GM10248 (cell line): Measurements from ENCODE around the gene CCDC144A.
"Not testable (repeated sequence)": the region's sequence is repeated elsewhere in the genome, so short reads cannot be mapped to it uniquely, and the experiment has no call there.

ENCODE experiments used
- CTCF ChIA-PET: fragments of 300-600 bp; sonication (Branson Sonifier 250); formaldehyde crosslinking; extraction: SDS; loops from one replicate; lab custom pipeline; 2021; ENCODE audit warnings: antibody characterized with exemption; lab: Yijun Ruan, JAX
- POLR2A ChIA-PET: fragments of 350-650 bp; sonication (Branson Sonifier 250); formaldehyde crosslinking; extraction: SDS; loops from one replicate; lab custom pipeline; 2020; ENCODE audit warnings: antibody characterized with exemption; lab: Yijun Ruan, JAX
- DNase-seq: peaks from one replicate; pipeline ENCODE4 v3.0.0; 2012; ENCODE audit errors: extremely low spot score
- CTCF ChIP-seq: IDR thresholded peaks from 2 replicates; pipeline ENCODE4 v1.5.1; 2012; ENCODE audit warnings: mild to moderate bottlenecking, low read depth; ENCODE audit errors: extremely low read depth, missing control alignments, control extremely low read depth

Gene CCDC144A

GRCh38 chr17:16820979-16821543, 131.0 kb downstream of the CCDC144A start:
- CTCF ChIA-PET, result no interaction called here
- DNase-seq, result no peak
- no peak for TF ChIP-seq CTCF
- POLR2A ChIA-PET, result no interaction called here

- POLR2A ChIA-PET, CTCF ChIA-PET, DNase-seq: not testable (repeated sequence)
Observed at GRCh38 chr17:16822133-16822532, 132.1 kb downstream of the CCDC144A start.

GRCh38 chr17:16823768-16824406, 133.8 kb downstream of the CCDC144A start:
- CTCF ChIA-PET, POLR2A ChIA-PET, DNase-seq: not testable (repeated sequence)
